HG02943 (cell line): Measurements from ENCODE around the gene CDK11B.
"Not testable (repeated sequence)": the region's sequence is repeated elsewhere in the genome, so short reads cannot be mapped to it uniquely, and the experiment has no call there.

ENCODE experiments used
- ATAC-seq: cut with Tn5 transposase; IDR thresholded peaks from one replicate; pipeline ENCODE4 v1.9.1; 2021; ENCODE audit warnings: mild to moderate bottlenecking, low read depth, moderate library complexity; ENCODE audit not compliant: unreplicated experiment

Gene CDK11B

GRCh38 chr1:1658583-1659549, at the start of gene CDK11B:
CDK11B (minus strand) TSS chr1:1659004; CDS start chr1:1657485, 1,519 bp downstream.
- ATAC-seq: peak; percentile 80

- ATAC-seq: not testable (repeated sequence)
Measured at GRCh38 chr1:1707897-1708296, 49.1 kb upstream of the CDK11B start.

- not testable (repeated sequence) for ATAC-seq
Measured at GRCh38 chr1:1707241-1707640, 48.4 kb upstream of the CDK11B start.

GRCh38 chr1:1705623-1706022, 46.8 kb upstream of the CDK11B start:
- not testable (repeated sequence) for ATAC-seq

- not testable (repeated sequence) for ATAC-seq
Measured at GRCh38 chr1:1704284-1704957, 45.6 kb upstream of the CDK11B start.

- no peak for ATAC-seq
Measured at GRCh38 chr1:1703796-1704195, 45.0 kb upstream of the CDK11B start.

GRCh38 chr1:1702506-1702905, 43.7 kb upstream of the CDK11B start:
- ATAC-seq: not testable (repeated sequence)

GRCh38 chr1:1700557-1700956, 41.8 kb upstream of the CDK11B start:
- ATAC-seq: not testable (repeated sequence)

GRCh38 chr1:1700067-1700466, 41.3 kb upstream of the CDK11B start:
- not testable (repeated sequence) for ATAC-seq

- ATAC-seq: not testable (repeated sequence)
Measured at GRCh38 chr1:1699061-1699460, 40.3 kb upstream of the CDK11B start.

- not testable (repeated sequence) for ATAC-seq
Measured at GRCh38 chr1:1697358-1698183, 38.8 kb upstream of the CDK11B start.

GRCh38 chr1:1696431-1697357, 37.9 kb upstream of the CDK11B start:
- ATAC-seq: not testable (repeated sequence)

GRCh38 chr1:1692714-1693647, 34.2 kb upstream of the CDK11B start, which contains the start of gene SLC35E2B:
SLC35E2B (minus strand) TSS chr1:1692795; CDS start chr1:1676699, 16,096 bp downstream.
- peak; percentile 76 for ATAC-seq

- ATAC-seq: peak; percentile 47
Measured at GRCh38 chr1:1692324-1692713, 33.5 kb upstream of the CDK11B start.

GRCh38 chr1:1691443-1691842, 32.6 kb upstream of the CDK11B start:
- not testable (repeated sequence) for ATAC-seq

GRCh38 chr1:1689526-1689925, 30.7 kb upstream of the CDK11B start:
- not testable (repeated sequence) for ATAC-seq

GRCh38 chr1:1687846-1688245, 29.0 kb upstream of the CDK11B start:
- ATAC-seq: no peak

- ATAC-seq: no peak
Measured at GRCh38 chr1:1684031-1684681, 25.4 kb upstream of the CDK11B start.
